HG03521 (cell line): Measurements from ENCODE around the gene SEC62.
A peak's percentile ranks its signal among the peaks of the same experiment; 100 is the strongest.

Experiments
- ATAC-seq: cut with Tn5 transposase; IDR thresholded peaks from one replicate; pipeline ENCODE4 v1.9.1; 2021; ENCODE audit warnings: mild to moderate bottlenecking, moderate library complexity; ENCODE audit not compliant: unreplicated experiment

The SEC62 gene

GRCh38 chr3:169966428-169966950 is at the start of gene SEC62:
Gene SEC62 (plus strand): TSS chr3:169966807. CDS start chr3:169966823, 16 bp downstream.
- ATAC-seq: peak; percentile 94

- no peak for ATAC-seq
Measured at GRCh38 chr3:169923189-169923588, 43.4 kb upstream of the SEC62 start.

- ATAC-seq: no peak
Measured at GRCh38 chr3:169923831-169924230, 42.8 kb upstream of the SEC62 start.

GRCh38 chr3:169929830-169930519 is 36.6 kb upstream of the SEC62 start:
- no peak for ATAC-seq

GRCh38 chr3:169930843-169931242 is 35.8 kb upstream of the SEC62 start:
- no peak for ATAC-seq

- peak; percentile 93 for ATAC-seq
Measured at GRCh38 chr3:169931747-169932520, 34.7 kb upstream of the SEC62 start.

- no peak for ATAC-seq
Measured at GRCh38 chr3:169939320-169939719, 27.3 kb upstream of the SEC62 start.

- no peak for ATAC-seq
Measured at GRCh38 chr3:169939751-169940150, 26.9 kb upstream of the SEC62 start.

- ATAC-seq: peak; percentile 70
Measured at GRCh38 chr3:169940470-169941181, 26.0 kb upstream of the SEC62 start.

GRCh38 chr3:169945313-169945712 is 21.3 kb upstream of the SEC62 start:
- ATAC-seq: peak; percentile 83

GRCh38 chr3:169946336-169946735 is 20.3 kb upstream of the SEC62 start:
- no peak for ATAC-seq

GRCh38 chr3:169948559-169949448 is 17.8 kb upstream of the SEC62 start:
- ATAC-seq: no peak

- ATAC-seq: no peak
Measured at GRCh38 chr3:169952045-169952444, 14.6 kb upstream of the SEC62 start.

- peak; percentile 21 for ATAC-seq
Measured at GRCh38 chr3:169953462-169954141, 13.0 kb upstream of the SEC62 start.

GRCh38 chr3:169954142-169954756 is 12.4 kb upstream of the SEC62 start:
- peak; percentile 71 for ATAC-seq

GRCh38 chr3:169955406-169955805 is 11.2 kb upstream of the SEC62 start:
- ATAC-seq: no peak

- no peak for ATAC-seq
Measured at GRCh38 chr3:169964176-169964575, 2.4 kb upstream of the SEC62 start.

GRCh38 chr3:169965562-169966427 is 812 bp upstream of the SEC62 start:
- peak; percentile 15 for ATAC-seq
